AG08395 (cell line): ENCODE data around the gene EIF2B4.
"Not testable (repeated sequence)": the region's sequence is repeated elsewhere in the genome, so short reads cannot be mapped to it uniquely, and the experiment has no call there.

Source experiments
- DNase-seq: peaks from one replicate; pipeline ENCODE4 v3.0.0; 2012; ENCODE audit warnings: mixed read lengths, low spot score

EIF2B4 gene

DNA sequence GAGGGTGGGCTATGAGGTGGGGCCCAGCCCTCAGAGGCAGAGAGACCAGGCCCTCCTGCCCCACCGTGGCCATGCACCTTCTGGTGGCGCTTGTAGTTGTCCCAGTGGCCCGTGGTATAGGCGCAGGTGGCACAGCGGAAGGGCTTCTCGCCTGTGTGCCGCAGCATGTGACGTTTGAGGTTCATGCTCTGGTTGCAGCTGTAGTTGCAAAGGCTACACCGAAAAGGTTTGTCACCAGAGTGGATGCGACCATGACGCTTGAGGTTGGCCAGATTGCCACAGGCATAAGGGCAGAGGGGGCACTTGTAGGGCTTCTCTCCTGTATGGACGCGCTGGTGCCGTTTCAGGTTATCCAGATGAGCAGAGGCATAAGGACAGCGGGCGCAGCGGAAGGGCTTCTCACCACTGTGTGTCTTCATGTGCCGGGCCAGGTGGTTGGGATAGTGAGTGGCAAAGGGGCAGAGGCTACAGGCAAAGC lies 7.5 kb upstream of the EIF2B4 start:
- no peak for DNase-seq

DNA sequence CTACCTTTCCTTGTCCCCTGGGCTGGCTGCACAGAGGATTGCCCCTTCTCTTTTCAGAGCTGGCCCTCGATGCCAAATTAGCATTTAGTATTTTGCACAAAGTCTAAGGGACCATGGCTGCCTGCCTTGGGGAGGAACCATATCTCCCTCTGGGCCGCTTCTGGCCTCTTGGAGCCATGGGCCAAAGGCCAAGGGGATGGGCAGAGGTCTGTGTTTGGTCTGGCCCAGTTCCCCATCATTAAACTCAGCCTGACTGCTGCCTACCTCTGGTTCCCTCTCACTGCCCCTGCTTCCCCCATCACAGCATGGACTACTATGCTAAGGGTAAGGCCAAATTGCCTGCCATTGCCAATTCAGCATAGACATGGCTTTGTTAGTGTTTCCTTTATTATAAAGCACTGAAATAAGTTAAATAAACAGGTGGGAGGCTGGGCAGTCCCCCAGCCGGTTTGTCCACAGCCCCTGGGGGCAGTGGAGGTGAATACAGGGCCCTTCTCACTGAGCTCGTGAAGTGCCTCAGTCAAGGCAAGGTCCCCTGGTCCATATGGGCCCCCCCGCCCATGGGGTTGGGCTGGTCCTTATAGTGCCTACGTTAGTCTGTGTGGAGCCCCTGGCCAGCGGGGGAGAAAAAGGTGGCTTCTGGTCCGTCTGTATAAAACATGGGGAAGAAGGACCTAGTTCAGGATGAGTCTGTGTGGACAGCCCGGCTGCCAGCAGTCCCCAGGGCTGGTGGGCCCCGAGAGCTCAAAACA lies 6.9 kb upstream of the EIF2B4 start:
- no peak for DNase-seq

DNA sequence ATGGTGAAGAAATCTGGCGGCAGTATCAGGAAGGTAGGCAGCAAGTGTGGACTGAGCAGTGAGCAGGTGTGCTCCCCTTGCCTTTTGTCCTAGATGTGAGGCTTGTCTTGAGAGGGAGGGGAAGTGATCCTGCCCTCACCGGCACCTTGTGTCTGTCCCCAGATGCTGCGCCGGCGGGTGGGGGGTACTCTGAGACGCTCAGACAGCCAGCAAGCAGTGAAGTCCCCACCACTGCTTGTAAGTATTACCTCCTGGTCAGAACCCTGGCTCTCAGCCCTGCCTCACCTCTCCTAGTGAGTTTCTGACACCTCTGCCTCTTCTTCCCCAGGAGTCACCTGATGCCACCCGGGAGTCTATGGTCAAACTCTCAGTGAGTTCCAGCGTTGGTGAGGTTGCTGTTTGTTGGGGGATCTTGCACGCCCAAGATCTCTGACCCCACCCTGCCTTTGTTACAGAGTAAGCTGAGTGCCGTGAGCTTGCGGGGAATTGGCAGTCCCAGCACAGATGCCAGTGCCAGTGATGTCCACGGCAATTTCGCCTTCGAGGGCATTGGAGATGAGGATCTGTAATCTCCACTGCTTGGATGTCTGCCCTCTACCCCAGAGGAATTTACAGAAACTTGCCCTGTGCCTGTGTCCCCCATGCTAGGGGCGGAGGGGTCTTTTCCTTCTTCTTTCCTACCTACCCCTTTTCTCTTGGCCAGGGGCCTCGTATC lies 6.2 kb upstream of the EIF2B4 start:
- no peak for DNase-seq

DNA sequence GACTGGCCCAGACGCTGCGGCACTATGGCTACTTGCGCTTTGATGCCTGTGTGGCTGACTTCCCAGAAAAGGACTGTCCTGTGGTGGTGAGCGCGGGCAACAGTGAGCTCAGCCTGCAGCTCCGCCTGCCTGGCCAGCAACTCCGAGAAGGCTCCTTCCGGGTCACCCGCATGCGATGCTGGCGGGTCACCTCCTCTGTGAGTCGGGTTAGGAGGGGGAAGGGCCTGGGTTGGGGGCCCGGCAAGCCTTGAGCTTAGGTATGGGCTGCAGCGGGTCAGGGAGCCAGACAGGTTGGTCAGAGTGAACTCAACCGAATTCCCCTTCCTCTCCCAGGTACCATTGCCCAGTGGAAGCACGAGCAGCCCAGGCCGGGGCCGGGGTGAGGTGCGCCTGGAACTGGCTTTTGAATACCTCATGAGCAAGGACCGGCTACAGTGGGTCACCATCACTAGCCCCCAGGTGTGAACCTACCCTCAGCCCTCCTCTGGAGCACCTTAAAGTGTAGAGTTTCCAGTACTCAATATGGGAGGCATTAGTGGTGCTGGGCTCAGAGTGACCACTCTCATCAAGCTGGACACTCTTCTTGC lies 5.5 kb upstream of the EIF2B4 start:
- no peak for DNase-seq

DNA sequence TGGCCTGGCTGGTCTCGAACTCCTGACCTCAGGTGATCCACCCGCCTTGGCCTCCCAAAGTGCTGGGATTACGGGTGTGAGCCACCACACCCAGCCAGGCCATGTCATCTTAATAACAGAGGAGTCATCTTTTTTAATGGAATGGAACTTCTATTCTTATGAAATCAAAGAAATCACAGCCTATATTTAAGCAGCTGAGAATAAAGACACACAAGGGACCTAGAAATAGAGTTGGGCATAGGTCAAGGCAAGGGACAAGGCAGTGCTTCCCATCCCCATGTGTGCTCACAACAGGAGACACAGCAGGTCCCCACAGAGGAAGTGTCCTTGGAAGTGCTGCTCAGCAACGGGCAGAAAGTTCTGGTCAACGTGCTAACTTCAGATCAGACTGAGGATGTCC lies 3.4 kb upstream of the EIF2B4 start:
- DNase-seq: no peak

DNA sequence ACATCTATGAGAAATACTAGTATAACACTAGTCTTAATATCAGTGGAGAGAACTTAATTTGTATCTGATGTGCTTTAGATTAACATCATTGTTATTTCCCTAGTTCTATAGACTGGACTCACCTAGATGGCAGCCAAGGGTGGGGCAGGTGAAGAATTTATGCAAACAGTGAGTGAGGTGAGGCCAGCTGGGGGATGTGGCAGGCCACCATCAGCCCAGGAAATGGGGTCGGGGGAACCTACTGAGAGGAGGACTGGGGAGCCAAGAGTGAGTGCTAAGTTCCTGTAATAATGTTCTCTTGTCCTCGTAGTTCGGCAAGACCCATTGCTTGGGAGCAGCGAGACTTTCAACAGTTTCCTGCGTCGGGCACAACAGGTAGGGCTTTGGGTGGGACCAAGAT lies 2.8 kb upstream of the EIF2B4 start:
- no peak for DNase-seq

DNA sequence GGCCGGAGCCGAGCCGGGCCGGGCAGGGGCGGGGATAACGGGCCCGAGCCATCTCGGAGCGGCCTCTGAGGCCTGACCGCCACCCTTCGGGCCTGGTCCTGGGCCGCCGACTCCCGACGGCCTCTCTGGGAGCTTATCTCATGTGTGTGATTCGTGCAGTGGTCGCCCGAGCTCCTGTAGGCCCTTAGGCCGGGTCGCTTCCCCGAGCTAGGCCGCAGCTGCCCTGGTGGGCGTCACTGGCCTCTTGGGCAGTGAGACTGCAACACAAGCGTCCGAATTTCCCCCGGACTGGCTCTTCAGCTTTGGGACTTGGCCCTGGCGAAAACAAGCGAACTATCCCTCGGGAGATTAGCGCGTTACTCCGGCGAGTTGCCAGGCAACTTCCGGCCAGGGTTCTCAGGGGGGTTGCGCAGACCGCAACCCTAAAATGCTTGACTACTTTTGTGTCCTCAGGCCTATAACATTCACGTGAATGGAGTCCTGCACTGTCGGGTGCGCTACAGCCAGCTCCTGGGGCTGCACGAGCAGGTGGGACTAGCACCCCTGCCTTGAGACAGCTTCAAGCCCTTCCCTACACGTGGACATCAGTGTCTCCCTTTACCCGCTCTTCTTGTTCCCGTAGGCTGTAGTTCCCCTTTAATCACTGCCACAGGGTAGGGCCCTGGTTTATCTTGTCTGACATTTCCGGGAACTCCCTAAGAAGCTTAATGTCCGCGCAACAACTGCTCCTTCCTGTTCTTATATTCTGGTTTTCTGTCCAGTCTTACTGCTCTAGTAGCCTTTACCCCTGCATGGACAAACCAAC lies 880 bp upstream of the EIF2B4 start:
- DNase-seq: peak; percentile 10

DNA sequence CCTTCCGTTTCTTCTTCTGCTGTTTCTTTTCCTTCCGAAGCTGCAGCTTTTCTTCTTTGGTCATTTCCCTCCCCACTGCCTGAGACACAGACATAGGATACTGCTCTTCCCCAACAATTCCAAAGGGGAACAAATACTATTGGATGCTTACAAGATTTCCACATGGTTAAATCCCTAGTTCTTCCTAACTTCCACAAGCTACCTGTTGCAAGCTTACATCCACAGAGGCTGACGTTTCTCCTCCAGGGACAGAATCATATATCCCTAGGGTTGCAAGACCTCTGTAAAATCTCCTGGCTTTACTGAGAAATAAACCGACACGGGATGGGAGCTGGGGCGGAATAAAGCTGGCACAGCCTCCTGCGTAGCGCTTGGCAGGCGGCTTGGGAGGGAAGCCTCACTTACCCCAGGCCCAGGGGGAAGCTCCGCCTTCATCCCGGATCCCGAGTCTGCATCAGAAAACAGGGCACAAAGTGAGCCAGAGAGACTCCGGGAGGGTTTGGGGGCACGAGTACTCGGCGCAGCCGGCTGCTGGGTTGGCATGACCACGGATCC lies 590 bp downstream of the EIF2B4 start:
- DNase-seq: peak; percentile 85

DNA sequence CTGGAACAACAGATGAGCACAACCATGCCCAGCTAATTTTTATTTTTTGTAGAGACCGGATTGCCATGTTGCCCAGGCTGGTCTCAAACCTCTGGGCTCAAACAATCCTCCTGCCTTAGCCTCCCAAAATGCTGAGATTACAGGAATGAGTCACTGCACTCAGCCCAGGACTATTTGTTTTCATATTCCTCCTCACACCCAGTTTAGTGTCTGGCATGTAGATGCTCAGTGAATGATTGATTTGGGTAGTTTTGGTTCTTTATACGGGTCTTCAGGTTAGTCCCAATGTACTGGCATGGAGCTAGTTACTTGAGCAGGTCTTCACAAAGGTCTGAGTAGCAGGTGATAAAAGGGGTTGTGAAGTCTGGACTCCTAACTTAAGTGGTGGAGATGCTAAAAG lies 6.2 kb downstream of the EIF2B4 start:
- DNase-seq: no peak

DNA sequence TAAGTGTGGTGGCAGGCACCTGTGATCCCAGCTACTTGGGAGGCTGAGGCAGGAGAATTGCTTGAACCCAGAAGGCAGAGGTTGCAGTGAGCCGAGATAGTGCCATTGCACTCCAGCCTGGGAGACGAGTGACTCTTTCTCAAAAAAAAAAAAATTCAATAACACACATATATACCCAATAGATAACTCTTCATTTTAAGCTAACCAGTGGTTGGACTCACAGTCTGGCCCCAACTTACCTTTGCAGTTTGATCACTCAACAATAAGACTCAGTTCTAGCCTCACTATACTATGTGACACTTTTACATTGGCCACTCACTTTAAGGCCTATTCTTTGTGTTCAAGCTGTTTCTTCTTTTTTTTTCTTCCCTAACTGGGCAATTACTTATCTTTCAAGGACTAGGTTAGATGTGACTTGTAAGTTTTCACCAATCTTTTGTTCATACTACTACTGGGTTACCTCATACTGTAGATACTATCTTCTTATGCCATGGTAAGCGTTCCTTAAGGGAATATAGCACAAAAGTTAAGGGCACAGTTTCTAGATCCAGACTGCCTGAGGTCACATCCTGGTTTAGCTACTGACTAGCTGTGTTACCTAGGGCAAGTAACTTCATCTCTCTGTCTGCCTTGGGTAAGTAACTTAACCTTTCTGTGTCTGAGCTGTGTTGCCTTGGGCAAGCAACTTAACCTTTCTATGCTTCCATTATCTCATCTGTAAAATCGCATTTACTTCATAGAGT lies 7.3 kb downstream of the EIF2B4 start:
- DNase-seq: no peak

DNA sequence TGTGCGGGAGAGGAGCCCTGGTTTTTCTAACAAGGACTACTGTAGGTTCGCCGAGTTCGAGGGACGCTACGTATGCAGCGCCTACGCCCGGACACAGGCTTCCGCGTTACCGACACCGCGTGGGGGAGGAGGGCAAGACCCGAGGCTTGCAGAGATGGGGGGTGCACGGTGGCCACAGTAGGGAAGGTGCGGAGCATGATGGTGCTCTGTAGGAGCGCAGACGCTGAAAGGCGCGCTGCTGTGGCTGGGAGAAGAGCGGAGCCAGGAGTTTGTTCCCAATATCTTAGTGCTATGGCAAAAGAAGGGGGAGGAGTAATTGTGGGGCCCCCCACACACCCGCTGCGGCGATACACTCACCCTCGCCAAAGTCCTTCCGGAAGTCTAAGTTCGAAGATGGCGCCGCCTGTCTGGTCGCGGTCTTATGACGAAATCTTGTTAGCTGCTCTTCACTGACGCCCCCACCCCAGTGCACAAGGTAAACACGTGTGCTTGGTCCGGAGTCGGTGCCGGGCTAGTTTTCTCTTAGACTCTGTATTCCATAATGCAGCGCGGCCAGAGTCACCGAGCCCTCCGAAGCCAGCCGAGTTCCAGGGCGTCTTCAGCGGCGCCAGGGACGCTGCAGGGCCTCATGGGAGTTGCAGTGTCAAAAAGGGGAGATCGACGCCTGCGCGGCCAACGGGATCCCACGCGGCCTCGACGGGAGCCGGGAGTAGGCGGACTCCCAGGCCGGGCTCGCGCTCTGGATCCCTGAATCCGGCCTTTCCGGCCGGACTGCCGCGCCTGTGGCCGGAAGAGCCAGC lies 13.6 kb downstream of the EIF2B4 start, which contains the start of gene GTF3C2:
TSS of gene GTF3C2 (minus strand) at position 383 of the 800 bp plus-strand sequence. CDS start 13,210 bp downstream, outside the sequence.
- DNase-seq: peak; percentile 96

DNA sequence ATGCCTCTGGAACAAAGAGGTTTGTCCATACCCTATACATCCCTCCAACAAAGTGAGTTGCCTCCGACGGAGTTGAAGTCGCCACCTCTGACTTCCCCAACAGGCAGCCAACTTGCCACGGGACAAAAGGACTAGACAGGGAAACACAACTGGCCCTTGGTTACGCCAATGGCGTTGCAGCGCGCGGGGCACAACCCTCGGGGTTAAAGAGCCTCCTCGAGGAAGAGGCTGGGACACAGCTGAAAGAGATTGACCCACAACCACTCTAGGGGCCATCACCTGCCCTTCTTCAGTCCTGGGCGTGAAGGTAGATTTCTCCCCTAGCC lies 14.1 kb downstream of the EIF2B4 start:
- peak; percentile 65 for DNase-seq

DNA sequence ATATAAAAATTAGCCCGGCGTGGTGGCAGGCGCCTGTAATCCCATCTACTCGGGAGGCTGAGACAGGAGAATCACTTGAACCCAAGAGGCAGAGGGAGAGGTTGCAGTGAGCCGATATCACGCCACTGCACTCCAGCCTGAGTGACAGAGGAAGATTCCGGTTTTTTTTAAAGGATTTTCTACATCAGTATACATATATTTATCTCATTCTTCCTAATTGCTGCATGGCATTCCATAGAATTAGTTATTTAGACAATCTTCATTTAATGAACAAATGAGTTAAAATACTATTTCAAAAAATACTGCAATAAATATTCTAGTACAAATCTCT lies 15.6 kb downstream of the EIF2B4 start:
- no peak for DNase-seq

DNA sequence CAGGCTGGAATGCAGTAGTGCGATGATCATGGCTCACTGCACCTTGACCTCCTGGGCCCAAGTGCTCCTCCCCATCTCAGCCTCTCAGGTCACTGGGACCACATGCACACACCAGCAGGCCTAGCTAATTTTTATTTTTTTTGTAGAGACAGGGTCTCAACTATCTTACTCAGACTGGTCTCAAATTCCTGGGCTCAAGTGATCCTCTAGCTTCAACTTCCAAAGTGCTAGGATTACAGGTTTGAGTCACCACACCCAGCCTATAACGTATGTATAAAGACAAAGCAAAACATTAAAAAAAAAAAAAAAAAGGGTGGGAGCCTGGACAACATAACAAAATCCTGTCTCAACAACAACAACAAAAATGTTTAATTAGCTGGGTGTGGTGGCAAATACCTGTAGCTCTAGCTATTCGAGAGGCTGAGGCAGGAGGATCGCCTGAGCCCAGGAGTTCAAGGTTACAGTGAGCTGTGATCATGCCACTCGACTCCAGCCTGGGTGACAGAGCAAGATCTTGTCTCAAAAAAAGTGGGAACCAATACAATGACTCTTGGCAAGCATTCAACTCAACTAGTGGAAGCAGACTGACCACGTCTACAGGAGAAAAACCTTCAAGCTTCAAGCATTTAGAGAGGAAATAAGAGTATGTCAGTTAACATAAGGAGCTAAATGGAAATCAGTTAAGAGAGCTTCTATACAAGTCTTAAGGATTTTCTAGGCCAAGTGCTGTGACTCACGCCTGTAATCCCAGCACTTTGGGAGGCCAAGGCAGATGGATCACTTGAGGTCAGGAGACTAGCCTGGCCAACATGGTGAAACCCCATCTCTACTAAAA lies 16.2 kb downstream of the EIF2B4 start:
- DNase-seq: no peak

DNA sequence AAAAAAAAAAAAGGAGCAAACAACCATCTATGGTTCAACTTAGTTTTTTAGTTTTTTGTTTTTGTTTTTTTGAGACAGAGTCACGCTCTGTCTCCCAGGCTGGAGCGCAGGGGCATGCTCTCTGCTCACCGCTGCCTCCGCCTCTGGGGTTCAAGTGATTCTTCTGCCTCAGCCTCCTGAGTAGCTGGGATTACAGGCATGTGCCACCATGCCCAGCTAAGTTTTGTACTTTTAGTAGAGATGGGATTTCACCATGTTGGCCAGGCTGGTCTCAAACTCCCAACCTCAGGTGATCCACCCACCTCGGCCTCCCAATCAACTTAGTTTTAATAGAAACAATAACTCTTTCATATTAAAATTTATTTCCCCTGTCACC lies 16.8 kb downstream of the EIF2B4 start:
- DNase-seq: not testable (repeated sequence)

DNA sequence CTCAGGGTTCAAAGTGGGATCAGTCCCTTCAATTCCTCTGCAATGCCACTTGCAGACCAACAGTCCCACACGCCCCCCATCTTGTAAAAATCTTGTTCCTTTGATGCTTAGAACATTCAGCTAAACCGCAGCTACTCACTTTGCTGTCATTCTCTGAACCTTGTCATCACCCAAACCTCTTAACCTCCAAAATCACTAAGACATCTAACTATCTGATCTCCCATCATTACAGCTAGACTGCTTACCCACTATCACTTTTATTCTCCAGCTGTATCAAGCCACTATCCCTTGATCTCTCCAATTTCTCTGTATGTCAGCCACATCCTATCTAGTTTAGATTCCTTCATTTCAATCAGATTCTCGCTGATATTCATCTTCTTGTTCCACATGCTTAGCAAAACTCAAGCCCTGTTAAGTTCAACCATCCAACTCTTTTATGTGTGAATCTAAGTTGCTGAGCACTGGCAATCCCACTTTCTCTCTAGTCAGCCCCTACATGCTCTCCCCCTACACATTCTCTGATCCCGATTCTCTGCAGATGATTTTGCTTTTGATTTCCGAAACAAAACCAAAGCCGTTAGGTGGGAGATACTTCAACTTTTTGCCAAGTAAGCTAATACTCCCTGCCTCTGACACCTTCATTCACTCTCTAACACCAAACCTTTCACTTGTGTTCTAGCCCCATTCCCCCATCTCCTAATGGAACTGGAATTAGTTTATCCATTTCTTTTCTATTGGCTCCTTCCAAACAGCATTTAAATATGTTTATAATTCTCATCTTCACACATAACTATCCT lies 18.1 kb downstream of the EIF2B4 start:
- no peak for DNase-seq

DNA sequence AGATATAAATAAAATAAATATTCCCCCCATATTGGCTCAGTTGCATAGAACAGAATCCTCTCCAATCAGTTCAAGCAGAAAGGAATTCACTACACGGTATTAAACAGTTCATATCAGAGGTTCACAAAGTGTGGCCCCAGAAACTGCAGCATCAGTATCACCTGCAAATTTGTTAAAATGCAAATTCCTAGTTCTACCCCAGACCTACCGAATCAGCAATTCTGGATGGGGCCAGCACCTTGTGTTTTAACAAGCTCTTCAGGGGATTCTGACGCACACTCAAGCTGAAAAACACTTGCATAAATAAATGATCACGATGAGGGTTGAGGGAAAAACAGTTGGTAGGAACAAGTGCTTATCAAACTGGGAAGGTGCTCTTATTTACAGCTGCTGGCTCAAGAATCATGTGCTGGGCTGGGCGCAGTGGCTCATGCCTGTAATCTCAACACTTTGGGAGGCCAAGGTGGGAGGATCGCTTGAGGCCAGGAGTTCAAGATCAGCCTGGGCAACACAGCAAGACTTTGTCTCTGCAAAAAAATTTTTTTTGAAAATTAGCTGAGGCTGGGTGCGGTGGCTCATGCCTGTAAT lies 19.9 kb downstream of the EIF2B4 start:
- no peak for DNase-seq

DNA sequence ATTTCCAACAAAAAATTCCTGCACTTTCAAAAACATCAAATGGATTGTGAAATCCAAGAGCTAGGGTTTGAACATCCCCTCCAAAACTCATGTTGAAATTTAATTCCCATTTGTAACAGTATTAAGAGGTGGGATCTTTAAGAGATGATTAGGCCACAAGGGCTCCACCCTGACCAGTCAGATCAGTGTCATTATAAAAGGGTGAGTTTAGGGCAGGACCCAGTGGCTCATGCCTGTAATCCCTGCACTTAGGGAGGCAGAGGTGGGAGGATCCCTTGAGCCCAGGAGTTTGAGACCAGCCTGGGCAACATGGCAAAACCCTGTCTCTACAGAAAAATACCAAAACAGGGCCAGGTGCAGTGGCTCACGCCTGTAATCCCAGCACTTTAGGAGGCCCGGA lies 22.5 kb downstream of the EIF2B4 start:
- no peak for DNase-seq

DNA sequence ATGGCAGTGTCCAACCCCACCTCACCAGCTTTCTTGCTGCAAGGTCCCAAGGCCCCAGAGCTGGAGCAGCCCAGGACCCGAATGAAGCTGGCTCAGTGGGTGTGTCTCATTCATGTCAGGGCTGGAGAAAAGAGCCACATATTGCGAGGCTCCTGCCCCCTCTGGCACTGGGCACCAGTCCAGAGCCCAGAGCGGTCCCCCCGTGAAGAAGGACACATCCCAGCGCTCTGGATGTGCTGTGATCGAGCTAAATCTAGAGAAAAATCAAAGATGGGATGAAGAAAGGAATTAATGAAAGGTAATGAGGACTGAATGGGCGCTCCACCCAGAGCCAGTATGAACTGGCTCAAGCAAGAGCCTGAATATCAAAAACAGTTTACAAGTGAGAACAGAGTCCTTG lies 34.0 kb downstream of the EIF2B4 start:
- no peak for DNase-seq
